SK-N-SH (cell line): ENCODE results near the gene PPP1R3D. TPM values are rescaled to one million over a fixed set of nuclear protein-coding genes. Genes with fewer than 3 reads are reported as not detected.

Source experiments
- CTCF ChIA-PET: fragments of 300-600, 350-600 bp; formaldehyde crosslinking; extraction: SDS; loops from one replicate; lab custom pipeline; 2021; lab: Yijun Ruan, JAX
- POLR2A ChIA-PET: fragments of 350-600 bp; sonication (Branson Sonifier 250); formaldehyde crosslinking; extraction: SDS; loops from one replicate; lab custom pipeline; 2020; ENCODE audit warnings: antibody characterized with exemption, inconsistent platforms; lab: Yijun Ruan, JAX
- DNase-seq: peaks from one replicate; pipeline ENCODE4 v3.0.0; 2012
- H2AFZ ChIP-seq: fragments of 200-600 bp; sonication (generic); 2 replicates; pipeline ENCODE4 v1.8.1; 2016; ENCODE audit warnings: antibody characterized with exemption, mild to moderate bottlenecking, low read depth
- H3F3A ChIP-seq: fragments of 200-600 bp; sonication (generic); replicated peaks from 2 replicates; pipeline ENCODE3; 2016; ENCODE audit warnings: antibody characterized with exemption, mild to moderate bottlenecking; ENCODE audit not compliant: insufficient read depth
- H3K27ac ChIP-seq, 2 experiments: fragments of 200-500 bp in 1 of 2; fragments of 200-600 bp in 1 of 2; sonication (Bioruptor generic) in 1 of 2; sonication (generic), shearing (Covaris generic) in 1 of 2; 2 replicates each; pipeline versions ENCODE4 v1.5.1 to v1.6.1; 2014 to 2016; ENCODE audit warnings: low read depth in 2 of 2, inconsistent platforms in 1 of 2, low read length in 1 of 2, mild to moderate bottlenecking in 1 of 2, mixed read lengths in 1 of 2
- H3K27me3 ChIP-seq: fragments of 200-600 bp; sonication (generic), shearing (Covaris generic); 2 replicates; pipeline ENCODE4 v1.6.1; 2016; ENCODE audit warnings: mixed run types; ENCODE audit not compliant: insufficient read depth
- H3K36me3 ChIP-seq, 2 experiments: fragments of 200-500 bp in 1 of 2; fragments of 200-600 bp in 1 of 2; sonication (Bioruptor generic) in 1 of 2; sonication (generic) in 1 of 2; replicated peaks in 1 of 2; 2 replicates each; pipeline versions ENCODE3 to v1.5.1; 2014 to 2016; ENCODE audit warnings: low read length in 1 of 2, mild to moderate bottlenecking in 1 of 2; ENCODE audit not compliant: insufficient read depth in 2 of 2, control insufficient read depth in 1 of 2
- H3K4me1 ChIP-seq, 2 experiments: fragments of 200-500 bp in 1 of 2; fragments of 200-600 bp in 1 of 2; sonication (Bioruptor generic) in 1 of 2; sonication (generic), shearing (Covaris generic) in 1 of 2; 2 replicates each; pipeline versions ENCODE4 v1.5.1 to v1.6.1; 2014 to 2016; ENCODE audit warnings: low read depth in 1 of 2, low read length in 1 of 2, mixed run types in 1 of 2; ENCODE audit not compliant: insufficient read depth in 2 of 2, control insufficient read depth in 1 of 2
- H3K4me2 ChIP-seq: fragments of 200-600 bp; sonication (generic), shearing (Covaris generic); 2 replicates; pipeline ENCODE4 v1.6.1; 2017; ENCODE audit warnings: mixed run types
- H3K4me3 ChIP-seq, 2 experiments: fragments of 200-500 bp in 1 of 2; fragments of 200-600 bp in 1 of 2; sonication (Bioruptor generic) in 1 of 2; sonication (generic), shearing (Covaris generic) in 1 of 2; 2 replicates each; pipeline versions ENCODE4 v1.5.1 to v1.8.1; 2014 to 2016; ENCODE audit warnings: low read depth in 2 of 2, inconsistent platforms in 1 of 2, low read length in 1 of 2, mild to moderate bottlenecking in 1 of 2, mixed read lengths in 1 of 2, moderate library complexity in 1 of 2
- H3K79me2 ChIP-seq: fragments of 200-600 bp; sonication (generic); 2 replicates; pipeline ENCODE4 v1.8.1; 2017; ENCODE audit warnings: mild to moderate bottlenecking; ENCODE audit not compliant: insufficient read depth
- H3K9ac ChIP-seq: fragments of 200-600 bp; sonication (generic); 2 replicates; pipeline ENCODE4 v1.6.1; 2017; ENCODE audit warnings: mixed run types
- H3K9me2 ChIP-seq: fragments of 200-600 bp; sonication (generic); 2 replicates; pipeline ENCODE4 v1.6.1; 2017; ENCODE audit warnings: mixed run types
- H3K9me3 ChIP-seq: fragments of 200-600 bp; sonication (generic); 2 replicates; pipeline ENCODE4 v1.6.1; 2017; ENCODE audit warnings: mixed run types, mild to moderate bottlenecking, moderate library complexity
- H4K20me1 ChIP-seq: fragments of 200-600 bp; sonication (generic); 2 replicates; pipeline ENCODE4 v1.6.1; 2017; ENCODE audit warnings: mild to moderate bottlenecking, mixed run types; ENCODE audit not compliant: insufficient read depth
- FOSL2 ChIP-seq: IDR thresholded peaks from 2 replicates; pipeline ENCODE4 v1.4.0; 2012; ENCODE audit warnings: low read depth, mild to moderate bottlenecking, moderate library complexity, borderline replicate concordance
- FOXJ3 ChIP-seq: sonication (generic); formaldehyde crosslinking; IDR thresholded peaks from 2 replicates; pipeline ENCODE4 v1.5.1; 2020; ENCODE audit warnings: mild to moderate bottlenecking, missing genetic modification reagents
- FOXM1 ChIP-seq: IDR thresholded peaks from 2 replicates; pipeline ENCODE4 v1.4.0; 2012; ENCODE audit warnings: low read depth, mild to moderate bottlenecking
- GATA2 ChIP-seq: sonication (generic); formaldehyde crosslinking; IDR thresholded peaks from 2 replicates; pipeline ENCODE4 v1.5.0; 2020; ENCODE audit warnings: mild to moderate bottlenecking, missing genetic modification reagents
- MXI1 ChIP-seq: IDR thresholded peaks from 2 replicates; pipeline ENCODE4 v1.6.1; 2012; ENCODE audit warnings: mild to moderate bottlenecking, low read depth, low read length, improper control_type of control experiment
- NFIC ChIP-seq: IDR thresholded peaks from 2 replicates; pipeline ENCODE4 v1.4.0; 2012; ENCODE audit warnings: borderline replicate concordance
- RCOR1 ChIP-seq: fragments of 150-350 bp; IDR thresholded peaks from 2 replicates; pipeline ENCODE4 v1.6.1; 2017; ENCODE audit warnings: antibody characterized with exemption, low read length
- RXRA ChIP-seq: IDR thresholded peaks from 2 replicates; pipeline ENCODE4 v1.4.0; 2012; ENCODE audit warnings: low read depth, mild to moderate bottlenecking, borderline replicate concordance
- TAF1 ChIP-seq: IDR thresholded peaks from 2 replicates; pipeline ENCODE4 v1.6.1; 2012; ENCODE audit warnings: low read depth, mild to moderate bottlenecking, low read length, moderate library complexity, borderline replicate concordance
- TCF12 ChIP-seq: IDR thresholded peaks from 2 replicates; pipeline ENCODE4 v1.4.0; 2012
- WGBS: methylation state at CpG from one replicate; pipeline ENCODE4 v1.1.6; 2017; ENCODE audit warnings: low lambda C conversion rate; 5-methylcytosine and 5-hydroxymethylcytosine counted together
- polyA plus RNA-seq, 3 experiments: library from polyadenylated mRNA; depleted of rRNA; stranded (reverse); fragments of >200 nt; gene quantifications; 2 replicates each; pipeline ENCODE4 v1.2.3, GENCODE V29; 2012
- TF ChIP-seq, protein P1 (sequence below): IDR thresholded peaks from 2 replicates; pipeline ENCODE4; 2012
- TF ChIP-seq, protein P2 (sequence below): fragments of 150-350 bp; IDR thresholded peaks from 2 replicates; pipeline ENCODE4 v1.6.1; 2016; ENCODE audit warnings: mild to moderate bottlenecking, low read depth, low read length
- TF ChIP-seq, protein P3 (sequence below): IDR thresholded peaks from 2 replicates; pipeline ENCODE4 v1.4.0; 2012; ENCODE audit warnings: low read depth, borderline replicate concordance
- TF ChIP-seq, protein P4 (sequence below): IDR thresholded peaks from 2 replicates; pipeline ENCODE4 v1.4.0; 2012; ENCODE audit warnings: low read depth
- TF ChIP-seq, protein P5 (sequence below): IDR thresholded peaks from 2 replicates; pipeline ENCODE4 v1.4.0; 2012; ENCODE audit warnings: low read depth, borderline replicate concordance

PPP1R3D gene
- polyA plus RNA-seq, 1 of the 3 experiments (the other 2 are of a cell fraction), result 0.87 TPM

DNA sequence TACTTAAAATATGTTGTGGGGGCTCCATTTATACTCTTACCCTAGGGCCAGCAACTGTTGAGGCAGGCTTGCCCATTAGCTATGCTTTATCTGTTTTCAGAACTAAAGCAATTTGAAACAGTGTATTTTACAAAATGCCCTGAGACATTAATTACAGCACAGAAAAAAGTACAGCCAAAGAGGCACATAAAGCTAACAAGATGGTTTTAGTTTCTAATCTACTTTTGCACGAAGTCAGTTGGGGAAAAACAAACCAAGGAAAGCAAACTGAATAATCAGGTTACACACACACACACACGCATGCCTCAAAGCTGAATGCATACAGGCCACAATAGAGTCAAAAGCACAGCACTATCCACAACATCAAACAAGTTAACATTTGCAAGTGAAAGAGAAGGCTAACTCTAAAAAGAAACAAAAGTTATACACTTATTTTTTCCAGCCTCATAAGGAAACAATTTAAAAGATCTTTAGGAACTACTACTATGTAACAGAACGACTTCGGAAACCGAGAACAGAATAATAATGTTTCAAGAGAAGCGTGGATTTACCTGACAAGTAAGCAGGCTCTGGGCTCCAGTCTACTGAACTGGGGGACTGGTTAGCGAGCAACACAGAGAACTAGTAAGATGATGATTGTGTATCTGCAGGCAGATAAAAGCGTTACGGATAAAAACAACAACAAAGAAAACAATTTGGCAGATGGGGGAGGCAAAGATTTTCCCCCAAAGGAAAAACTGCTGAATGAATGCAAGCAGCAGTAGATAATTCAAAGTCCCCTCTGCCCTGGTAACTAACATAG lies 8.4 kb downstream of the PPP1R3D start:
- Histone ChIP-seq H2AFZ (no peak overlapping the region), H3K79me2 (no peaks in the 10 kb centered on the region; the same call in 1 of the 2 replicates), H3K9ac (no peak overlapping the region), H3K9me2 (no peaks in the 10 kb centered on the region), H3K4me1 (peaks cover 0 to 9% of the 10 kb centered on the region in 2 experiments; a peak in 2 of 4 replicates), H3K27ac (no peak overlapping the region), H4K20me1 (no peaks in the 10 kb centered on the region), H3K36me3 (no peaks in the 10 kb centered on the region), H3K27me3 (no peaks in the 10 kb centered on the region), H3K4me2 (no peak overlapping the region), H3K4me3 (no peak overlapping the region), H3K9me3 (no peaks in the 10 kb centered on the region), H3F3A (peaks cover 4% of the 10 kb centered on the region)
- CTCF ChIA-PET, result no interaction called here
- TF ChIP-seq, protein P1, sequence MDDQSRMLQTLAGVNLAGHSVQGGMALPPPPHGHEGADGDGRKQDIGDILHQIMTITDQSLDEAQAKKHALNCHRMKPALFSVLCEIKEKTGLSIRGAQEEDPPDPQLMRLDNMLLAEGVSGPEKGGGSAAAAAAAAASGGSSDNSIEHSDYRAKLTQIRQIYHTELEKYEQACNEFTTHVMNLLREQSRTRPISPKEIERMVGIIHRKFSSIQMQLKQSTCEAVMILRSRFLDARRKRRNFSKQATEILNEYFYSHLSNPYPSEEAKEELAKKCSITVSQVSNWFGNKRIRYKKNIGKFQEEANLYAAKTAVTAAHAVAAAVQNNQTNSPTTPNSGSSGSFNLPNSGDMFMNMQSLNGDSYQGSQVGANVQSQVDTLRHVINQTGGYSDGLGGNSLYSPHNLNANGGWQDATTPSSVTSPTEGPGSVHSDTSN, result no peak
- no peak for DNase-seq
- WGBS, result 90% methylated on average over 9 of the region's 9 CpGs
- POLR2A ChIA-PET, result no interaction called here

DNA sequence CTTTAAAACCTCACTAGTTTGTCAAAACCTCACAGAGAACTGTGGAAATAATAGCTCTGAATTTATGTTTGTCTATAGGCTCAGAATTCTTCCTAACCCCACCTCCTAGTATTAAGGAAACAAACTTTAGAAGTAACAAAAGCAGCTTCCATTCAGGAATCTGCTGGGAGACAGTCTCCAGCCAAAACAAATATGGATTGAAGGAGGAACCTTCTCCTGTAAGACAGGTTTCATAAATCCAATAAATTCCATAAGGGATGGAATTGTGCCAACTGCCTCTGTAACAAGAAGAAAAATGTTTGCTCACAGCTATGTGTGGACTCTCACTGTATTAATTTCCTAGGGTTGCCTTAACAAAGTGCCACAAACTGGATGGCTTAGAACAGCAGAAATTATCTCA lies 14.2 kb downstream of the PPP1R3D start:
- Histone ChIP-seq H3K79me2 (no peaks in the 10 kb centered on the region), H3K36me3 (no peaks in the 10 kb centered on the region), H4K20me1 (no peaks in the 10 kb centered on the region), H3K9me3 (no peaks in the 10 kb centered on the region), H2AFZ (no peak overlapping the region), H3K4me2 (no peak overlapping the region; the same call in 1 of the 2 replicates), H3K4me3 (no peak overlapping the region), H3K27ac (peak overlapping the region in 1 of 2 experiments; percentile 30; a peak in 1 of 4 replicates), H3K27me3 (no peaks in the 10 kb centered on the region), H3K9me2 (no peaks in the 10 kb centered on the region; the same call in 1 of the 2 replicates), H3F3A (no peaks in the 10 kb centered on the region), H3K4me1 (no peaks in the 10 kb centered on the region; a peak in 2 of 4 replicates), H3K9ac (no peak overlapping the region)
- ChIA-PET CTCF (interaction anchor here (1.2 to 2.2 kb wide), 2 partner anchors 8 to 76 kb away, joined by 4 to 12 read pairs; partner anchors contain the start of gene SYCP2), POLR2A (no interaction called here)
- TF ChIP-seq FOXJ3 (CRISPR knock-in tag), result no peak
- no peak for TF ChIP-seq RXRA
- no peak for TF ChIP-seq NFIC
- TF ChIP-seq FOXM1, result no peak
- no peak for TF ChIP-seq MXI1
- TF ChIP-seq GATA2 (CRISPR knock-in tag), result no peak
- TF ChIP-seq TAF1, result no peak
- TF ChIP-seq, protein P2, sequence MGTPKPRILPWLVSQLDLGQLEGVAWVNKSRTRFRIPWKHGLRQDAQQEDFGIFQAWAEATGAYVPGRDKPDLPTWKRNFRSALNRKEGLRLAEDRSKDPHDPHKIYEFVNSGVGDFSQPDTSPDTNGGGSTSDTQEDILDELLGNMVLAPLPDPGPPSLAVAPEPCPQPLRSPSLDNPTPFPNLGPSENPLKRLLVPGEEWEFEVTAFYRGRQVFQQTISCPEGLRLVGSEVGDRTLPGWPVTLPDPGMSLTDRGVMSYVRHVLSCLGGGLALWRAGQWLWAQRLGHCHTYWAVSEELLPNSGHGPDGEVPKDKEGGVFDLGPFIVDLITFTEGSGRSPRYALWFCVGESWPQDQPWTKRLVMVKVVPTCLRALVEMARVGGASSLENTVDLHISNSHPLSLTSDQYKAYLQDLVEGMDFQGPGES, result no peak
- TF ChIP-seq, protein P3, sequence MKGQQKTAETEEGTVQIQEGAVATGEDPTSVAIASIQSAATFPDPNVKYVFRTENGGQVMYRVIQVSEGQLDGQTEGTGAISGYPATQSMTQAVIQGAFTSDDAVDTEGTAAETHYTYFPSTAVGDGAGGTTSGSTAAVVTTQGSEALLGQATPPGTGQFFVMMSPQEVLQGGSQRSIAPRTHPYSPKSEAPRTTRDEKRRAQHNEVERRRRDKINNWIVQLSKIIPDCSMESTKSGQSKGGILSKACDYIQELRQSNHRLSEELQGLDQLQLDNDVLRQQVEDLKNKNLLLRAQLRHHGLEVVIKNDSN, result no peak
- TF ChIP-seq TCF12, result no peak
- TF ChIP-seq FOSL2, result no peak
- TF ChIP-seq, protein P1, result no peak
- TF ChIP-seq RCOR1, result no peak
- TF ChIP-seq, protein P4, sequence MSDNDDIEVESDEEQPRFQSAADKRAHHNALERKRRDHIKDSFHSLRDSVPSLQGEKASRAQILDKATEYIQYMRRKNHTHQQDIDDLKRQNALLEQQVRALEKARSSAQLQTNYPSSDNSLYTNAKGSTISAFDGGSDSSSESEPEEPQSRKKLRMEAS, result no peak
- TF ChIP-seq, protein P5, sequence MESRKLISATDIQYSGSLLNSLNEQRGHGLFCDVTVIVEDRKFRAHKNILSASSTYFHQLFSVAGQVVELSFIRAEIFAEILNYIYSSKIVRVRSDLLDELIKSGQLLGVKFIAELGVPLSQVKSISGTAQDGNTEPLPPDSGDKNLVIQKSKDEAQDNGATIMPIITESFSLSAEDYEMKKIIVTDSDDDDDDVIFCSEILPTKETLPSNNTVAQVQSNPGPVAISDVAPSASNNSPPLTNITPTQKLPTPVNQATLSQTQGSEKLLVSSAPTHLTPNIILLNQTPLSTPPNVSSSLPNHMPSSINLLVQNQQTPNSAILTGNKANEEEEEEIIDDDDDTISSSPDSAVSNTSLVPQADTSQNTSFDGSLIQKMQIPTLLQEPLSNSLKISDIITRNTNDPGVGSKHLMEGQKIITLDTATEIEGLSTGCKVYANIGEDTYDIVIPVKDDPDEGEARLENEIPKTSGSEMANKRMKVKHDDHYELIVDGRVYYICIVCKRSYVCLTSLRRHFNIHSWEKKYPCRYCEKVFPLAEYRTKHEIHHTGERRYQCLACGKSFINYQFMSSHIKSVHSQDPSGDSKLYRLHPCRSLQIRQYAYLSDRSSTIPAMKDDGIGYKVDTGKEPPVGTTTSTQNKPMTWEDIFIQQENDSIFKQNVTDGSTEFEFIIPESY, result no peak
- DNase-seq, result no peak
